ENCODE data around the gene CD53. TPM values are rescaled to one million over a fixed set of nuclear protein-coding genes. Genes with fewer than 3 reads are reported as not detected.

Gene CD53
- total RNA-seq, 2 experiments from 2014 or later, result 134 to 180 TPM

GRCh38 chr1:110873856-110874255 lies 908 bp downstream of the CD53 start:
- Histone ChIP-seq H3K36me3 (ENCODE audit: insufficient read depth, low read length) (peaks cover 9% of the 10 kb centered on the region), H3K9me2 (ENCODE audit: insufficient read depth, low read length) (no peaks in the 10 kb centered on the region), H3K4me1 (ENCODE audit: insufficient read depth, low read length, poor library complexity, severe bottlenecking) (peaks cover 69% of the 10 kb centered on the region), H3K4me2 (ENCODE audit: low read length) (peak overlapping the region; percentile 95), H3K4me3 (ENCODE audit: low read depth, low read length, poor library complexity, severe bottlenecking) (peak overlapping the region; percentile 82), H3K27ac (ENCODE audit: low read depth, low read length, poor library complexity, severe bottlenecking) (peak overlapping the region; percentile 98), H2AFZ (ENCODE audit: low read length) (no peak overlapping the region), H3K9me3 (ENCODE audit: low read length) (peaks cover 5% of the 10 kb centered on the region; the same call in 1 of the 2 replicates), H3K79me2 (ENCODE audit: insufficient read depth, low read depth, low read length) (peaks cover 58% of the 10 kb centered on the region), H4K20me1 (ENCODE audit: insufficient read depth, low read length) (no peaks in the 10 kb centered on the region)
- ChIA-PET POLR2A (interaction anchor here (0.6 to 1.7 kb wide), 12 partner anchors 12 to 475 kb away, joined by 3 to 8 read pairs (median 3); partner anchors contain the start of genes CEPT1 and DRAM2), CTCF (ENCODE audit: unreplicated experiment) (interaction anchor here (0.6 to 0.7 kb wide), 2 partner anchors 74 to 238 kb away, joined by 3 read pairs; no protein-coding TSS in a partner anchor)
- intact Hi-C loops (cut with micrococcal nuclease; ENCODE audit: unreplicated experiment), result loop anchor here (1.0 to 10.0 kb wide), 8 partner anchors 87 to 751 kb away; partner anchors contain the start of gene RBM15
- no TSS peak for BruUV-seq (replicated peaks)
- no peak for TF ChIP-seq CTCF (conservative IDR thresholded peaks at IDR 0.05; ENCODE audit: low read length)
- TF ChIP-seq EZH2phosphoT487 (IDR thresholded peaks at IDR 0.05; ENCODE audit: borderline replicate concordance, low read depth, low read length), result no peak
- peak; percentile 49 for DNase-seq (ENCODE audit: low spot score)

- Histone ChIP-seq H3K27ac (ENCODE audit: low read depth, low read length, poor library complexity, severe bottlenecking) (peak overlapping the region; percentile 98), H3K9me2 (ENCODE audit: insufficient read depth, low read length) (no peaks in the 10 kb centered on the region), H3K79me2 (ENCODE audit: insufficient read depth, low read depth, low read length) (peaks cover 65% of the 10 kb centered on the region), H3K36me3 (ENCODE audit: insufficient read depth, low read length) (peaks cover 15% of the 10 kb centered on the region), H2AFZ (ENCODE audit: low read length) (peak overlapping the region; percentile 24; the same call in 1 of the 2 replicates), H3K9me3 (ENCODE audit: low read length) (no peaks in the 10 kb centered on the region), H3K4me2 (ENCODE audit: low read length) (peak overlapping the region; percentile 95), H3K4me1 (ENCODE audit: insufficient read depth, low read length, poor library complexity, severe bottlenecking) (peaks cover 76% of the 10 kb centered on the region), H4K20me1 (ENCODE audit: insufficient read depth, low read length) (no peaks in the 10 kb centered on the region), H3K4me3 (ENCODE audit: low read depth, low read length, poor library complexity, severe bottlenecking) (peak overlapping the region; percentile 82)
- peak; percentile 28 for DNase-seq (ENCODE audit: low spot score)
- ChIA-PET POLR2A (interaction anchor here (0.7 to 1.9 kb wide), 11 partner anchors 10 to 474 kb away, joined by 3 to 8 read pairs (median 3); partner anchors contain the start of genes CEPT1 and DRAM2), CTCF (ENCODE audit: unreplicated experiment) (interaction anchor here (1.5 kb wide), 1 partner anchor 17 kb away, joined by 3 read pairs; no protein-coding TSS in a partner anchor)
- TF ChIP-seq EZH2phosphoT487 (IDR thresholded peaks at IDR 0.05; ENCODE audit: borderline replicate concordance, low read depth, low read length) (no peak), CTCF (conservative IDR thresholded peaks at IDR 0.05; ENCODE audit: low read length) (no peak)
- intact Hi-C loops (cut with micrococcal nuclease; ENCODE audit: unreplicated experiment), result loop anchor here (2.0 to 10.0 kb wide), 5 partner anchors 253 to 750 kb away; partner anchors contain the start of gene RBM15
- BruUV-seq (replicated peaks), result TSS peak; percentile 37
Observed at GRCh38 chr1:110874324-110875215, 1.6 kb downstream of the CD53 start.
